GM21360 (cell line): Measurements from ENCODE around the gene C22orf31.

ENCODE experiments used
- ATAC-seq: cut with Tn5 transposase; IDR thresholded peaks from one replicate; pipeline ENCODE4 v1.9.1; 2021; ENCODE audit warnings: mild to moderate bottlenecking, moderate library complexity; ENCODE audit not compliant: unreplicated experiment

The C22orf31 gene

GRCh38 chr22:29081517-29082236, 20.0 kb upstream of the C22orf31 start:
- no peak for ATAC-seq

- no peak for ATAC-seq
These were observed 18.7 kb upstream of the C22orf31 start for GRCh38 chr22:29080106-29080975.

- no peak for ATAC-seq
These were observed 17.7 kb upstream of the C22orf31 start for GRCh38 chr22:29079218-29079901.

GRCh38 chr22:29078869-29079207, 17.2 kb upstream of the C22orf31 start:
- ATAC-seq = no peak

GRCh38 chr22:29078036-29078868, 16.6 kb upstream of the C22orf31 start:
- no peak for ATAC-seq

GRCh38 chr22:29074276-29074772, 12.7 kb upstream of the C22orf31 start:
- ATAC-seq = no peak

GRCh38 chr22:29073618-29074275, 12.1 kb upstream of the C22orf31 start:
- no peak for ATAC-seq

GRCh38 chr22:29072979-29073617, 11.5 kb upstream of the C22orf31 start, which contains the start of gene KREMEN1:
Gene KREMEN1 (plus strand): TSS chr22:29073035. CDS start chr22:29073131, 96 bp downstream.
- ATAC-seq = no peak

GRCh38 chr22:29072193-29072978, 10.8 kb upstream of the C22orf31 start:
- ATAC-seq = no peak

GRCh38 chr22:29071261-29072045, 9.8 kb upstream of the C22orf31 start:
- ATAC-seq = no peak

- no peak for ATAC-seq
These were observed 8.9 kb upstream of the C22orf31 start for GRCh38 chr22:29070490-29070889.

- ATAC-seq = no peak
These were observed 7.8 kb upstream of the C22orf31 start for GRCh38 chr22:29069463-29069862.

GRCh38 chr22:29065468-29066190, 4.0 kb upstream of the C22orf31 start:
- no peak for ATAC-seq

GRCh38 chr22:29062286-29062821, 723 bp upstream of the C22orf31 start:
- no peak for ATAC-seq

- no peak for ATAC-seq
These were observed 700 bp downstream of the C22orf31 start for GRCh38 chr22:29060931-29061330.

GRCh38 chr22:29060251-29060869, 1.3 kb downstream of the C22orf31 start:
- ATAC-seq = no peak

- ATAC-seq = no peak
These were observed 5.2 kb downstream of the C22orf31 start for GRCh38 chr22:29056472-29056871.
